Measurements from ENCODE around the gene TBC1D9.

DNA sequence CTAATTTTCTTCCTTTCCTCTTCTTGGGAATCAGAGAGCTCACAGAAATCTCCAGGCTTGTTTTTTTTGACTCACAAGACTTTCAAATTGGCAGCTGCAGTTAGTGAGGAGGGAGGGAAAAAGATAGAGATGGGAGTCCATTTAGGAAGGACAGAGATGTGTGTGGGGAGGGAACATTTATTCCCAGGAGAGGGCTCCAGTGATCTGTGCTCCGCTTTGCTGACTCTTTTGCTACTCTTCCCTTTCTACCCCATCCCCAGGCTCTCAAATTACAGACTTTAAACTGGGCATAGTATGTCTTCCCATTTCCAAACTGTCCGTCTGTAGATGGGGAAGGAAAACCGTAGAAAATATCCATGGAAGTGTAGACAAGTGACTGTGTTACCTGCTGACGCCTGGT, 148.3 kb downstream of the TBC1D9 start:
- no peak for TF ChIP-seq EZH2phosphoT487 (IDR thresholded peaks at IDR 0.05; ENCODE audit: borderline replicate concordance, low read length)
- TF ChIP-seq, protein P1, sequence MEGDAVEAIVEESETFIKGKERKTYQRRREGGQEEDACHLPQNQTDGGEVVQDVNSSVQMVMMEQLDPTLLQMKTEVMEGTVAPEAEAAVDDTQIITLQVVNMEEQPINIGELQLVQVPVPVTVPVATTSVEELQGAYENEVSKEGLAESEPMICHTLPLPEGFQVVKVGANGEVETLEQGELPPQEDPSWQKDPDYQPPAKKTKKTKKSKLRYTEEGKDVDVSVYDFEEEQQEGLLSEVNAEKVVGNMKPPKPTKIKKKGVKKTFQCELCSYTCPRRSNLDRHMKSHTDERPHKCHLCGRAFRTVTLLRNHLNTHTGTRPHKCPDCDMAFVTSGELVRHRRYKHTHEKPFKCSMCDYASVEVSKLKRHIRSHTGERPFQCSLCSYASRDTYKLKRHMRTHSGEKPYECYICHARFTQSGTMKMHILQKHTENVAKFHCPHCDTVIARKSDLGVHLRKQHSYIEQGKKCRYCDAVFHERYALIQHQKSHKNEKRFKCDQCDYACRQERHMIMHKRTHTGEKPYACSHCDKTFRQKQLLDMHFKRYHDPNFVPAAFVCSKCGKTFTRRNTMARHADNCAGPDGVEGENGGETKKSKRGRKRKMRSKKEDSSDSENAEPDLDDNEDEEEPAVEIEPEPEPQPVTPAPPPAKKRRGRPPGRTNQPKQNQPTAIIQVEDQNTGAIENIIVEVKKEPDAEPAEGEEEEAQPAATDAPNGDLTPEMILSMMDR (IDR thresholded peaks at IDR 0.05; ENCODE audit: low read depth, low read length, poor library complexity, severe bottlenecking): no peak

All from DOHH2 (cell line).